HepG2 (cell line): ENCODE measurements around the gene C14orf93.
"Not testable (repeated sequence)": the region's sequence is repeated elsewhere in the genome, so short reads cannot be mapped to it uniquely, and the experiment has no call there.

Source experiments
- ZNF431 ChIP-seq: sonication (generic); formaldehyde crosslinking; IDR thresholded peaks from 2 replicates; pipeline ENCODE4 v1.9.0; 2022; ENCODE audit warnings: missing genetic modification reagents, low read depth, mild to moderate bottlenecking, borderline replicate concordance
- ZNF782 ChIP-seq: sonication (generic); formaldehyde crosslinking; IDR thresholded peaks from 2 replicates; pipeline ENCODE4 v1.4.0; 2020; ENCODE audit warnings: missing genetic modification reagents, mild to moderate bottlenecking, borderline replicate concordance

GRCh38 chr14:22951795-22952194, 58.1 kb downstream of the C14orf93 start:
- TF ChIP-seq ZNF431 (CRISPR knock-in tag); ZNF782: not testable (repeated sequence)
